Ovary (tissue), 3 donors: ENCODE measurements around the gene GLDN.

Experiments
- CTCF ChIP-seq, 3 donors: fragments of 450-650 bp in 2 of 3; fragments of 200-600 bp in 1 of 3; IDR thresholded peaks; one replicate each; pipeline versions ENCODE4 v1.5.1 to v1.8.0; 2016 to 2022; ENCODE audit warnings: antibody characterized with exemption in 3 of 3, mild to moderate bottlenecking in 1 of 3
- EP300 ChIP-seq: sonication (generic); formaldehyde crosslinking; IDR thresholded peaks from one replicate; pipeline ENCODE4 v1.6.1; 2017; ENCODE audit warnings: antibody characterized with exemption
- POLR2A ChIP-seq: fragments of 450-650 bp; IDR thresholded peaks from one replicate; pipeline ENCODE4 v1.6.1; 2017; ENCODE audit warnings: antibody characterized with exemption, mild to moderate bottlenecking, moderate library complexity
- donor health status: DM: no; HTN: no; CAD: no.

GRCh38 chr15:51438526-51438925 lies 97.1 kb downstream of the GLDN start:
- TF ChIP-seq CTCF (IDR thresholded peaks at IDR 0.05) (no peak), POLR2A (no peak), EP300 (no peak)
